ENCODE data around the gene SUCLG2. TPM values are rescaled to one million over a fixed set of nuclear protein-coding genes. Genes with fewer than 3 reads are reported as not detected.

The SUCLG2 gene
- total and polyA plus RNA-seq, 2 of the 4 experiments (the other 2 are of a cell fraction): 26.8 to 34.6 TPM

DNA sequence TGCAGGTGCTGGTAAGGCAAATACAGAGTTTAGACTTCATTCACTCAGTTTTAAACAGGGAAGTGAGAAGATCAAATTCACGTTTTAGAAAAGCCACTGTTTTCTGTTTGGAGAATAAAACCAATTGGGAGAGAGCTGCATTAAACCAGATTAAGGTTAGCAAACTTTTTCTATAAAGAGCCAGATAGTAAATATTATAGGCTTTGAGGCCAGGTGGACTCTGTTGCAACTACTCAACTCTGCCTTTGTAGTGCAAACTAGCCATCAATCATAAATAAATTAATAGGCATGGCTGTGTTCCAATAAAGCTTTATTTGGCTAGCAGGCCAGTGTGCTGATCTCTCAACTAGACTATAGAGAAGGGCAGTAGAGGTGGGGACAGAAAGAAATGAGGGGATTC, 33.5 kb downstream of the SUCLG2 start:
- POLR2A ChIA-PET (ENCODE audit: unreplicated experiment): no interaction called here
- no peak overlapping the region for H3K14ac ChIP-seq (replicated peaks; ENCODE audit: low read depth, low read length)
- H3K4me3 ChIP-seq (ENCODE audit: insufficient read depth, low read depth, low read length): no peak overlapping the region
- DNase-seq (no peak), ATAC-seq (ENCODE audit: low read depth) (no peak)
- no peak overlapping the region for H4K91ac ChIP-seq (ENCODE audit: insufficient read depth, low read depth, low read length)
- dilution Hi-C loops (cut with HindIII; ENCODE audit: low sequenced_read_pairs, unreplicated experiment) (no loop called here), intact Hi-C loops (cut with micrococcal nuclease) (no loop called here), in situ Hi-C loops (cut with MboI; ENCODE audit: low sequenced_read_pairs) (no loop called here)
- H3K4me1 ChIP-seq (ENCODE audit: control insufficient read depth, insufficient read depth, low read length): no peaks in the 10 kb centered on the region; the same call in 1 of the 2 replicates
- no peak overlapping the region for H3K27ac ChIP-seq (ENCODE audit: insufficient read depth, low read length)
- H4K5ac ChIP-seq (ENCODE audit: low read depth, low read length): no peak overlapping the region
- no peak overlapping the region for H3K4ac ChIP-seq (ENCODE audit: low read depth, low read length)
- TF ChIP-seq FOS (IDR thresholded peaks at IDR 0.05; ENCODE audit: low read depth, low read length) (no peak), MXI1 (IDR thresholded peaks at IDR 0.05; ENCODE audit: borderline replicate concordance, low read depth, low read length) (no peak), BHLHE40 (IDR thresholded peaks at IDR 0.05; ENCODE audit: low read depth, low read length) (no peak), RCOR1 (IDR thresholded peaks at IDR 0.05; ENCODE audit: insufficient replicate concordance, low read length) (no peak), CHD1 (IDR thresholded peaks at IDR 0.05; ENCODE audit: low read depth, low read length) (no peak), MAZ (IDR thresholded peaks at IDR 0.05; ENCODE audit: borderline replicate concordance, low read depth, low read length) (no peak)
- no peak overlapping the region for H2BK20ac ChIP-seq (ENCODE audit: low read depth, low read length)
- no peak overlapping the region for H3K23ac ChIP-seq (ENCODE audit: low read depth, low read length)
- no peaks in the 10 kb centered on the region for H3K27me3 ChIP-seq (ENCODE audit: control insufficient read depth, insufficient read depth, low read length)
- BruUV-seq (replicated peaks): no TSS peak
- CTCF ChIA-PET: interaction anchor here (0.6 kb wide), 1 partner anchor 1368 kb away, joined by 3 read pairs; no protein-coding TSS in a partner anchor
- no peak overlapping the region for H2BK15ac ChIP-seq (ENCODE audit: low read depth, low read length)
- H3K9ac ChIP-seq (ENCODE audit: low read depth, low read length): no peak overlapping the region
- H2AFZ ChIP-seq (replicated peaks; ENCODE audit: low read length, poor library complexity): no peak overlapping the region
- peaks cover 18 to 32% of the 10 kb centered on the region in 2 experiments for H3K79me1 ChIP-seq (ENCODE audit: low read depth in 1 of 2, low read length in 2 of 2)
- peaks cover 2% of the 10 kb centered on the region for H3K36me3 ChIP-seq (ENCODE audit: control insufficient read depth, insufficient read depth, low read length)
- no peak overlapping the region for H2BK5ac ChIP-seq (ENCODE audit: low read depth, low read length, poor library complexity, severe bottlenecking)
- whole genome bisulfite sequencing, 2 experiments (ENCODE audit: extremely low coverage in 2 of 2, insufficient read length in 1 of 2): no CpG with 5 or more reads among the region's 1 CpG
- no peak overlapping the region for H2BK120ac ChIP-seq (ENCODE audit: low read depth, low read length)
- no peak overlapping the region for H3K56ac ChIP-seq (ENCODE audit: extremely low read depth, insufficient read depth, low read length)
- H4K8ac ChIP-seq (ENCODE audit: low read depth in 2 of 2, low read length in 2 of 2): no peak overlapping the region
- peaks cover 7% of the 10 kb centered on the region; the same call in 1 of the 2 replicates for H3K9me1 ChIP-seq (ENCODE audit: insufficient read depth, low read length)
- no peak overlapping the region for H2AK5ac ChIP-seq (ENCODE audit: low read depth, low read length)
- H4K20me1 ChIP-seq (ENCODE audit: insufficient read depth, low read length): peaks cover 9% of the 10 kb centered on the region
- H3K9me3 ChIP-seq (ENCODE audit: control insufficient read depth, insufficient read depth, low read length): no peaks in the 10 kb centered on the region
- no peak overlapping the region for H3K18ac ChIP-seq (ENCODE audit: low read depth, low read length)
- H3K4me2 ChIP-seq (ENCODE audit: low read depth, low read length): no peak overlapping the region
- H2AK9ac ChIP-seq (replicated peaks; ENCODE audit: low read depth, low read length, poor library complexity): no peak overlapping the region

Data from IMR-90 (cell line).